ENCODE results near the gene IL19. TPM values are rescaled to one million over a fixed set of nuclear protein-coding genes. Genes with fewer than 3 reads are reported as not detected.
A peak's percentile ranks its signal among the peaks of the same experiment; 100 is the strongest.

Gene IL19
- polyA plus RNA-seq, 1 experiment = 0.07 TPM

- POLR2A ChIA-PET = no interaction called here
- no peak for DNase-seq (ENCODE audit: low read depth, low spot score)
- no peaks in the 10 kb centered on the region for H3K27me3 ChIP-seq (ENCODE audit: control insufficient read depth, insufficient read depth, low read length)
- TF ChIP-seq CTCF (IDR thresholded peaks at IDR 0.05; ENCODE audit: low read depth, low read length) = no peak
- H3K9me3 ChIP-seq (ENCODE audit: control insufficient read depth, insufficient read depth, low read length) = no peaks in the 10 kb centered on the region
- H3K27ac ChIP-seq (ENCODE audit: low read depth, low read length) = no peak overlapping the region
- CTCF ChIA-PET = interaction anchor here (1.2 kb wide), 1 partner anchor 183 kb away, joined by 7 read pairs; no protein-coding TSS in a partner anchor
- H3K4me3 ChIP-seq (ENCODE audit: low read depth, low read length) = no peak overlapping the region
Measured at GRCh38 chr1:206729050-206729449, 41.5 kb upstream of the IL19 start.

GRCh38 chr1:206729507-206729906 is 41.1 kb upstream of the IL19 start:
- no peak for TF ChIP-seq CTCF (IDR thresholded peaks at IDR 0.05; ENCODE audit: low read depth, low read length)
- Histone ChIP-seq H3K27me3 (ENCODE audit: control insufficient read depth, insufficient read depth, low read length) (no peaks in the 10 kb centered on the region), H3K27ac (ENCODE audit: low read depth, low read length) (no peak overlapping the region), H3K4me3 (ENCODE audit: low read depth, low read length) (no peak overlapping the region), H3K9me3 (ENCODE audit: control insufficient read depth, insufficient read depth, low read length) (no peaks in the 10 kb centered on the region)
- ChIA-PET CTCF (no interaction called here), POLR2A (no interaction called here)
- DNase-seq (ENCODE audit: low read depth, low spot score) = no peak

- TF ChIP-seq CTCF (IDR thresholded peaks at IDR 0.05; ENCODE audit: low read depth, low read length) = no peak
- Histone ChIP-seq H3K27me3 (ENCODE audit: control insufficient read depth, insufficient read depth, low read length) (no peaks in the 10 kb centered on the region), H3K9me3 (ENCODE audit: control insufficient read depth, insufficient read depth, low read length) (no peaks in the 10 kb centered on the region), H3K4me3 (ENCODE audit: low read depth, low read length) (no peak overlapping the region), H3K27ac (ENCODE audit: low read depth, low read length) (no peak overlapping the region)
- POLR2A ChIA-PET = no interaction called here
- DNase-seq (ENCODE audit: low read depth, low spot score) = no peak
- CTCF ChIA-PET = interaction anchor here (4.9 kb wide), 2 partner anchors 176 to 181 kb away, joined by 50 to 147 read pairs; no protein-coding TSS in a partner anchor
Measured at GRCh38 chr1:206732508-206732907, 38.1 kb upstream of the IL19 start.

GRCh38 chr1:206732992-206733391 is 37.6 kb upstream of the IL19 start:
- Histone ChIP-seq H3K27ac (ENCODE audit: low read depth, low read length) (no peak overlapping the region), H3K4me3 (ENCODE audit: low read depth, low read length) (no peak overlapping the region), H3K9me3 (ENCODE audit: control insufficient read depth, insufficient read depth, low read length) (no peaks in the 10 kb centered on the region), H3K27me3 (ENCODE audit: control insufficient read depth, insufficient read depth, low read length) (no peaks in the 10 kb centered on the region)
- TF ChIP-seq CTCF (IDR thresholded peaks at IDR 0.05; ENCODE audit: low read depth, low read length) = no peak
- no peak for DNase-seq (ENCODE audit: low read depth, low spot score)
- ChIA-PET POLR2A (no interaction called here), CTCF (interaction anchor here (2.5 to 4.9 kb wide), 4 partner anchors 76 to 250 kb away, joined by 18 to 147 read pairs (median 38); no protein-coding TSS in a partner anchor)

GRCh38 chr1:206734499-206735142 is 36.0 kb upstream of the IL19 start:
- no peak for DNase-seq (ENCODE audit: low read depth, low spot score)
- no peak overlapping the region for H3K27ac ChIP-seq (ENCODE audit: low read depth, low read length)
- H3K27me3 ChIP-seq (ENCODE audit: control insufficient read depth, insufficient read depth, low read length) = no peaks in the 10 kb centered on the region
- ChIA-PET CTCF (interaction anchor here (0.6 to 4.9 kb wide), 46 partner anchors 9 to 318 kb away, joined by 3 to 147 read pairs (median 4); partner anchors contain the start of genes DYRK3, FCMR, IL19 and IL20), POLR2A (interaction anchor here (1.1 kb wide), 1 partner anchor 178 kb away, joined by 4 read pairs; no protein-coding TSS in a partner anchor)
- H3K9me3 ChIP-seq (ENCODE audit: control insufficient read depth, insufficient read depth, low read length) = no peaks in the 10 kb centered on the region
- peak; percentile 91 for TF ChIP-seq CTCF (IDR thresholded peaks at IDR 0.05; ENCODE audit: low read depth, low read length)
- H3K4me3 ChIP-seq (ENCODE audit: low read depth, low read length) = no peak overlapping the region
